H1 (cell line): Measurements from ENCODE around the gene PTPN3. TPM values are rescaled to one million over a fixed set of nuclear protein-coding genes. Genes with fewer than 3 reads are reported as not detected.

Source experiments
- CTCF ChIA-PET: fragments of 300-600 bp; sonication (Branson Sonifier 250); formaldehyde crosslinking; loops from one replicate; lab custom pipeline; 2021; ENCODE audit not compliant: partially characterized antibody; lab: Charles Lee
- POLR2A ChIA-PET: fragments of 300-600 bp; sonication (Branson Sonifier 250); formaldehyde crosslinking; loops from one replicate; lab custom pipeline; 2021; ENCODE audit warnings: inconsistent platforms; ENCODE audit not compliant: partially characterized antibody; lab: Charles Lee
- DNase-seq, 2 experiments: peaks; one replicate each; pipeline versions ENCODE4 v3.0.0 to v3.0.0-alpha.2; 2010 to 2022; ENCODE audit warnings: low spot score in 2 of 2, low read depth in 1 of 2, mixed read lengths in 1 of 2
- FAIRE-seq: peaks from 2 replicates; lab custom pipeline; 2011; peaks lifted over from hg19 to GRCh38; lab: Jason Lieb, UNC
- H2AFZ ChIP-seq: 2 replicates; pipeline ENCODE4 v1.8.1; 2012; ENCODE audit warnings: low read length, inconsistent platforms
- H2AK5ac ChIP-seq: 2 replicates; pipeline ENCODE4 v1.6.1; 2013; ENCODE audit warnings: low read depth, low read length
- H2BK120ac ChIP-seq: replicated peaks from 2 replicates; pipeline ENCODE3; 2013; ENCODE audit warnings: low read depth, low read length, inconsistent platforms
- H2BK12ac ChIP-seq: 2 replicates; pipeline ENCODE4 v1.6.1; 2013; ENCODE audit warnings: low read depth, low read length
- H2BK15ac ChIP-seq: 2 replicates; pipeline ENCODE4 v1.6.1; 2013; ENCODE audit warnings: low read length
- H2BK20ac ChIP-seq: 2 replicates; pipeline ENCODE4 v1.6.1; 2013; ENCODE audit warnings: low read length
- H2BK5ac ChIP-seq: 2 replicates; pipeline ENCODE4 v1.6.1; 2013; ENCODE audit warnings: low read depth, low read length
- H3K14ac ChIP-seq: 2 replicates; pipeline ENCODE4 v1.6.1; 2013; ENCODE audit warnings: inconsistent platforms; ENCODE audit not compliant: insufficient read length
- H3K18ac ChIP-seq: 2 replicates; pipeline ENCODE4 v1.6.1; 2013; ENCODE audit warnings: low read length; ENCODE audit errors: extremely low read depth
- H3K23ac ChIP-seq: 2 replicates; pipeline ENCODE4 v1.6.1; 2013; ENCODE audit warnings: inconsistent platforms; ENCODE audit not compliant: insufficient read length
- H3K23me2 ChIP-seq: 2 replicates; pipeline ENCODE4 v1.6.1; 2013; ENCODE audit warnings: low read depth, low read length
- H3K27ac ChIP-seq: 2 replicates; pipeline ENCODE4 v1.6.1; 2011; ENCODE audit warnings: low read depth, low read length, inconsistent platforms
- H3K27me3 ChIP-seq, 4 experiments: replicated peaks in 1 of 4; 1 replicate in 1 of 4; 2 replicates in 3 of 4; pipeline versions ENCODE4 v1.6.1 to v1.8.1; 2011 to 2013; ENCODE audit warnings: low read length in 3 of 4, mild to moderate bottlenecking in 3 of 4, inconsistent platforms in 2 of 4, mixed read lengths in 2 of 4, moderate library complexity in 1 of 4; ENCODE audit not compliant: control insufficient read depth in 3 of 4, insufficient read depth in 3 of 4; ENCODE audit errors: extremely low read depth in 1 of 4
- H3K36me3 ChIP-seq, 4 experiments: 2 replicates each; pipeline versions ENCODE4 v1.6.1 to v1.8.1; 2011 to 2013; ENCODE audit warnings: mild to moderate bottlenecking in 4 of 4, low read length in 3 of 4, moderate library complexity in 2 of 4, control low read depth in 1 of 4, inconsistent platforms in 1 of 4; ENCODE audit not compliant: insufficient read depth in 4 of 4, control insufficient read depth in 2 of 4
- H3K4ac ChIP-seq: replicated peaks from 2 replicates; pipeline ENCODE3; 2013; ENCODE audit warnings: low read length, low read depth, mixed read lengths, inconsistent platforms; ENCODE audit not compliant: insufficient read length
- H3K4me1 ChIP-seq, 4 experiments: replicated peaks in 1 of 4; 1 replicate in 1 of 4; 2 replicates in 3 of 4; pipeline versions ENCODE4 v1.6.1 to v1.8.1; 2011 to 2013; ENCODE audit warnings: low read length in 3 of 4, inconsistent platforms in 2 of 4, mixed read lengths in 1 of 4; ENCODE audit not compliant: insufficient read depth in 4 of 4, control insufficient read depth in 3 of 4
- H3K4me2 ChIP-seq, 2 experiments: 2 replicates each; pipeline versions ENCODE4 v1.6.1 to v1.8.1; 2011 to 2013; ENCODE audit warnings: low read depth in 2 of 2, low read length in 2 of 2, control low read depth in 1 of 2, inconsistent platforms in 1 of 2, mild to moderate bottlenecking in 1 of 2; ENCODE audit not compliant: insufficient read depth in 1 of 2
- H3K4me3 ChIP-seq, 4 experiments: fragments of 200-600, 300-600 bp in 1 of 4; sonication (generic), shearing (Covaris generic), sonication (Bioruptor Twin) in 1 of 4; 2 replicates each; pipeline versions ENCODE4 v1.5.1 to v1.8.1; 2011 to 2016; ENCODE audit warnings: low read length in 4 of 4, low read depth in 3 of 4, control low read depth in 2 of 4, inconsistent platforms in 2 of 4, mild to moderate bottlenecking in 2 of 4, mixed read lengths in 1 of 4, moderate library complexity in 1 of 4; ENCODE audit not compliant: insufficient read depth in 2 of 4; ENCODE audit errors: extremely low read depth in 1 of 4
- H3K56ac ChIP-seq: replicated peaks from 2 replicates; pipeline ENCODE3; 2013; ENCODE audit warnings: low read depth, mild to moderate bottlenecking, mixed read lengths, low read length, inconsistent platforms; ENCODE audit not compliant: insufficient read length
- H3K79me1 ChIP-seq: 2 replicates; pipeline ENCODE4 v1.6.1; 2013; ENCODE audit warnings: low read depth, low read length, control low read depth
- H3K79me2 ChIP-seq, 2 experiments: 2 replicates each; pipeline versions ENCODE4 v1.6.1 to v1.8.1; 2012 to 2013; ENCODE audit warnings: low read length in 2 of 2, mild to moderate bottlenecking in 2 of 2, inconsistent platforms in 1 of 2; ENCODE audit not compliant: insufficient read depth in 2 of 2, control insufficient read depth in 1 of 2
- H3K9ac ChIP-seq, 4 experiments: replicated peaks in 1 of 4; 1 replicate in 1 of 4; 2 replicates in 3 of 4; pipeline versions ENCODE4 v1.6.1 to v1.8.1; 2011 to 2013; ENCODE audit warnings: low read depth in 3 of 4, low read length in 3 of 4, control low read depth in 2 of 4, mild to moderate bottlenecking in 2 of 4, moderate library complexity in 2 of 4, inconsistent platforms in 1 of 4; ENCODE audit errors: extremely low read depth in 1 of 4
- H3K9me3 ChIP-seq, 2 experiments: 2 replicates each; pipeline versions ENCODE4 v1.6.1 to v1.8.1; 2012 to 2013; ENCODE audit warnings: mild to moderate bottlenecking in 2 of 2, moderate library complexity in 2 of 2, control low read depth in 1 of 2, inconsistent platforms in 1 of 2, low read depth in 1 of 2, low read length in 1 of 2, mixed read lengths in 1 of 2; ENCODE audit not compliant: insufficient read depth in 2 of 2
- H4K20me1 ChIP-seq, 2 experiments: replicated peaks in 1 of 2; 2 replicates each; pipeline versions ENCODE3 to v1.8.1; 2011 to 2013; ENCODE audit warnings: inconsistent platforms in 2 of 2, low read length in 2 of 2, mild to moderate bottlenecking in 1 of 2; ENCODE audit not compliant: insufficient read depth in 2 of 2, control insufficient read depth in 1 of 2
- H4K5ac ChIP-seq: 2 replicates; pipeline ENCODE4 v1.6.1; 2013; ENCODE audit warnings: low read length, low read depth, mixed read lengths, inconsistent platforms; ENCODE audit not compliant: insufficient read length
- H4K8ac ChIP-seq: 2 replicates; pipeline ENCODE4 v1.8.0; 2013; ENCODE audit warnings: mild to moderate bottlenecking, moderate library complexity, low read length, inconsistent platforms; ENCODE audit not compliant: insufficient read depth; ENCODE audit errors: extremely low read depth
- H4K91ac ChIP-seq: replicated peaks from 2 replicates; pipeline ENCODE3; 2013; ENCODE audit warnings: low read length, mixed read lengths, inconsistent platforms; ENCODE audit not compliant: insufficient read length
- CEBPB ChIP-seq: IDR thresholded peaks from 2 replicates; pipeline ENCODE4 v1.6.1; 2012; ENCODE audit warnings: low read depth, low read length
- CHD1 ChIP-seq: IDR thresholded peaks from 2 replicates; pipeline ENCODE4 v1.6.1; 2012; ENCODE audit warnings: low read depth, low read length, improper control_type of control experiment
- CREB1 ChIP-seq: IDR thresholded peaks from 2 replicates; pipeline ENCODE4 v1.6.1; 2012; ENCODE audit warnings: inconsistent platforms
- CTCF ChIP-seq, 3 experiments: IDR thresholded peaks; 1 replicate in 2 of 3; 2 replicates in 1 of 3; pipeline versions ENCODE4 v1.5.1 to v1.6.1; 2011; ENCODE audit warnings: low read length in 3 of 3, mild to moderate bottlenecking in 3 of 3, inconsistent platforms in 2 of 3, low read depth in 1 of 3, moderate library complexity in 1 of 3; ENCODE audit not compliant: insufficient read depth in 1 of 3; ENCODE audit errors: control extremely low read depth in 1 of 3
- FOSL1 ChIP-seq: IDR thresholded peaks from 2 replicates; pipeline ENCODE4 v1.6.1; 2011; ENCODE audit warnings: mild to moderate bottlenecking, low read depth, low read length, moderate library complexity; ENCODE audit not compliant: insufficient read depth
- MAX ChIP-seq: IDR thresholded peaks from 2 replicates; pipeline ENCODE4 v1.6.1; 2012; ENCODE audit warnings: inconsistent platforms
- NRF1 ChIP-seq: IDR thresholded peaks from 2 replicates; pipeline ENCODE4 v1.6.1; 2011; ENCODE audit warnings: mild to moderate bottlenecking, low read depth, low read length, improper control_type of control experiment
- PHF8 ChIP-seq: fragments of 200-600 bp; sonication (generic); conservative IDR thresholded peaks from 2 replicates; pipeline ENCODE4 v1.7.1; 2012; ENCODE audit warnings: low read depth, mild to moderate bottlenecking, inconsistent platforms, low read length, moderate library complexity
- POLR2A ChIP-seq, 2 experiments: IDR thresholded peaks; 1 replicate in 1 of 2; 2 replicates in 1 of 2; pipeline ENCODE4 v1.6.1; 2011; ENCODE audit warnings: low read depth in 2 of 2, low read length in 2 of 2, mild to moderate bottlenecking in 2 of 2; ENCODE audit errors: control extremely low read depth in 1 of 2
- SAP30 ChIP-seq: fragments of 300-600 bp; sonication (generic); IDR thresholded peaks from 2 replicates; pipeline ENCODE4 v1.7.1; 2012; ENCODE audit warnings: low read length, moderate library complexity, mild to moderate bottlenecking, inconsistent platforms; ENCODE audit not compliant: insufficient read depth, insufficient replicate concordance
- SP4 ChIP-seq: IDR thresholded peaks from 2 replicates; pipeline ENCODE4 v1.6.1; 2012; ENCODE audit warnings: low read length, inconsistent platforms
- WGBS, 2 experiments: shearing (Covaris generic) in 1 of 2; methylation state at CpG; one replicate each; pipeline versions ENCODE4 v1.1.6 to v1.1.7; 2013 to 2015; ENCODE audit warnings: low lambda C conversion rate in 2 of 2, mixed read lengths in 2 of 2, inconsistent platforms in 1 of 2, low coverage in 1 of 2, missing lambda C conversion rate in 1 of 2; ENCODE audit not compliant: insufficient replicate concordance in 2 of 2, insufficient coverage in 1 of 2, insufficient read length in 1 of 2; ENCODE audit errors: extremely low coverage in 1 of 2, missing lambda C conversion rate in 1 of 2; 5-methylcytosine and 5-hydroxymethylcytosine counted together
- polyA plus RNA-seq, 7 experiments: library from polyadenylated mRNA; depleted of rRNA in 3 of 7; stranded (reverse) in 5 of 7; unstranded in 2 of 7; fragments of >200 nt in 5 of 7; fragments of 200-250 nt in 2 of 7; gene quantifications; 1 replicate in 5 of 7; 2 replicates in 1 of 7; 4 replicates in 1 of 7; pipeline versions ENCODE4 v1.2.1 to v1.2.3, GENCODE V29; 2011 to 2013; ENCODE audit warnings: missing spikeins in 2 of 7, mixed read lengths in 2 of 7
- total RNA-seq: library from RNA; stranded (reverse); fragmentation: NEBNext Ultra II Directional; extraction: Animal tissue kit (Norgen Biotek cat#: 25700); gene quantifications from 2 replicates; pipeline ENCODE4 v1.2.1, GENCODE V29; 2021

PTPN3 gene
- total and polyA plus RNA-seq, 2 of the 8 experiments (the other 6 are each of a cell fraction or from before 2014, with no cell fraction given): 2.9 to 3.7 TPM

GRCh38 chr9:109403766-109404320 is 94.3 kb downstream of the PTPN3 start:
- H4K20me1 ChIP-seq: no peaks in the 10 kb centered on the region
- H2BK15ac ChIP-seq: no peak overlapping the region
- ChIA-PET POLR2A (no interaction called here), CTCF (interaction anchor here (0.8 to 2.7 kb wide), 9 partner anchors 8 to 224 kb away, joined by 3 to 8 read pairs (median 4); no protein-coding TSS in a partner anchor)
- H3K9me3 ChIP-seq: no peaks in the 10 kb centered on the region
- no peak overlapping the region for H3K14ac ChIP-seq
- H3K18ac ChIP-seq: no peak overlapping the region
- H3K56ac ChIP-seq: no peak overlapping the region
- H3K79me2 ChIP-seq: no peaks in the 10 kb centered on the region
- no peak overlapping the region for H3K4me3 ChIP-seq
- H3K27me3 ChIP-seq: no peaks in the 10 kb centered on the region
- no peak overlapping the region for H2AFZ ChIP-seq
- no peak overlapping the region for H2BK120ac ChIP-seq
- DNase-seq (no peak), FAIRE-seq (no peak)
- no peak overlapping the region for H2AK5ac ChIP-seq
- no peak overlapping the region for H4K8ac ChIP-seq
- no peaks in the 10 kb centered on the region for H3K36me3 ChIP-seq
- no peak overlapping the region for H2BK5ac ChIP-seq
- no peaks in the 10 kb centered on the region for H3K79me1 ChIP-seq
- no peak overlapping the region; a peak in 1 of 7 replicates for H3K9ac ChIP-seq
- H3K4me2 ChIP-seq: no peak overlapping the region
- H2BK20ac ChIP-seq: no peak overlapping the region
- no peak overlapping the region for H3K23ac ChIP-seq
- H4K91ac ChIP-seq: no peak overlapping the region
- peak overlapping the region; percentile 56; the same call in 1 of the 2 replicates for H2BK12ac ChIP-seq
- 94% methylated on average over 5 of the region's 5 CpGs; no CpG with 5 or more reads in 1 of the 2 experiments for WGBS, 2 experiments
- H3K4ac ChIP-seq: no peak overlapping the region
- peaks cover 0 to 8% (median 4%) of the 10 kb centered on the region in 4 experiments; a peak in 5 of 7 replicates for H3K4me1 ChIP-seq
- H4K5ac ChIP-seq: no peak overlapping the region
- H3K23me2 ChIP-seq: no peaks in the 10 kb centered on the region
- no peak overlapping the region for H3K27ac ChIP-seq
- TF ChIP-seq SP4 (no peak), POLR2A (IDR thresholded peaks at IDR 0.05; ENCODE audit: control extremely low read depth in 1 of 2, low read depth in 2 of 2, low read length in 2 of 2) (no peak), CHD1 (no peak), MAX (no peak), CTCF (IDR thresholded peaks at IDR 0.05; ENCODE audit: control extremely low read depth in 1 of 3, insufficient read depth in 1 of 3, low read depth in 1 of 3, low read length in 3 of 3) (no peak), CEBPB (no peak), FOSL1 (no peak), CREB1 (no peak), PHF8 (no peak), NRF1 (no peak), SAP30 (no peak)
